K562 (cell line): Measurements from ENCODE around the gene BCAM. TPM values are rescaled to one million over a fixed set of nuclear protein-coding genes. Genes with fewer than 3 reads are reported as not detected.

Source experiments
- ATAC-seq: fragments of 200-7000 bp; cut with Tn5 transposase; 3 replicates; pipeline ENCODE4 v1.9.1; 2020; ENCODE audit warnings: moderate library complexity
- BruUV-seq: library from RNA; stranded (reverse); fragments of 400-500 nt; replicated peaks from 2 replicates; lab custom pipeline; 2021; lab: Mats Ljungman, UMichigan
- CTCF ChIA-PET: fragments of 300-600 bp; formaldehyde crosslinking; extraction: SDS; loops from one replicate; lab custom pipeline; 2021; ENCODE audit warnings: low intra/inter-chr PET ratio; lab: Yijun Ruan, JAX
- POLR2A ChIA-PET: fragments of 300-600, 350-650 bp; sonication (Branson Sonifier 250); formaldehyde crosslinking; extraction: SDS; loops from one replicate; lab custom pipeline; 2021; ENCODE audit warnings: antibody characterized with exemption, inconsistent platforms; lab: Yijun Ruan, JAX
- DNase-seq, 4 experiments: peaks; one replicate each; pipeline versions ENCODE4 v3.0.0 to v3.0.0-alpha.2; 2011 to 2018; ENCODE audit warnings: low spot score in 3 of 4, mixed read lengths in 3 of 4; ENCODE audit errors: extremely low read depth in 1 of 4
- FAIRE-seq: peaks from 2 replicates; lab custom pipeline; 2011; peaks lifted over from hg19 to GRCh38; lab: Jason Lieb, UNC
- H2AFZ ChIP-seq: 2 replicates; pipeline ENCODE4 v1.6.0; 2011; ENCODE audit warnings: low read depth, low read length, control low read depth, inconsistent platforms
- H3K27ac ChIP-seq: fragments of 200-600 bp; 3 replicates; pipeline ENCODE4 v1.8.0; 2011; ENCODE audit warnings: low read depth, mild to moderate bottlenecking, control low read depth, inconsistent platforms, low read length, moderate library complexity, mixed read lengths; ENCODE audit errors: extremely low read depth
- H3K27me3 ChIP-seq, 2 experiments: fragments of 300-600 bp in 1 of 2; 2 replicates in 1 of 2; 3 replicates in 1 of 2; pipeline versions ENCODE4 v1.6.0 to v1.8.0; 2011; ENCODE audit warnings: inconsistent platforms in 2 of 2, low read length in 2 of 2, mild to moderate bottlenecking in 1 of 2, mixed read lengths in 1 of 2, moderate library complexity in 1 of 2; ENCODE audit not compliant: control insufficient read depth in 2 of 2, insufficient read depth in 2 of 2
- H3K36me3 ChIP-seq: fragments of 300-600 bp; 3 replicates; pipeline ENCODE4 v1.8.0; 2011; ENCODE audit warnings: mild to moderate bottlenecking, low read length, inconsistent platforms; ENCODE audit not compliant: control insufficient read depth, insufficient read depth
- H3K4me1 ChIP-seq, 2 experiments: fragments of 200-600 bp in 1 of 2; replicated peaks in 1 of 2; 2 replicates in 1 of 2; 3 replicates in 1 of 2; pipeline versions ENCODE4 v1.5.1 to v1.8.0; 2011; ENCODE audit warnings: inconsistent platforms in 2 of 2, low read length in 2 of 2, mild to moderate bottlenecking in 1 of 2, mixed read lengths in 1 of 2, moderate library complexity in 1 of 2; ENCODE audit not compliant: control insufficient read depth in 2 of 2, insufficient read depth in 2 of 2
- H3K4me2 ChIP-seq: 2 replicates; pipeline ENCODE4 v1.6.1; 2011; ENCODE audit warnings: low read length, control low read depth, inconsistent platforms, mixed read lengths; ENCODE audit not compliant: insufficient read depth
- H3K4me3 ChIP-seq: fragments of 200-600 bp; sonication (generic), shearing (Covaris generic); 2 replicates; pipeline ENCODE4 v1.5.1; 2016; ENCODE audit warnings: control low read depth, inconsistent platforms
- H3K79me2 ChIP-seq: fragments of 200-600 bp; 3 replicates; pipeline ENCODE4 v1.8.0; 2011; ENCODE audit warnings: low read length, inconsistent platforms; ENCODE audit not compliant: control insufficient read depth, insufficient read depth
- H3K9ac ChIP-seq, 2 experiments: 2 replicates each; pipeline versions ENCODE4 v1.6.0 to v1.6.1; 2011; ENCODE audit warnings: low read depth in 2 of 2, low read length in 2 of 2, control low read depth in 1 of 2, inconsistent platforms in 1 of 2, mild to moderate bottlenecking in 1 of 2, mixed read lengths in 1 of 2; ENCODE audit not compliant: insufficient read depth in 1 of 2
- H3K9me1 ChIP-seq: one replicate; pipeline ENCODE4 v1.6.0; 2011; ENCODE audit warnings: inconsistent platforms, mild to moderate bottlenecking, low read length, moderate library complexity; ENCODE audit not compliant: control insufficient read depth, insufficient read depth
- H3K9me3 ChIP-seq: replicated peaks from 2 replicates; pipeline ENCODE4 v1.5.1; 2011; ENCODE audit warnings: low read depth, low read length, inconsistent platforms; ENCODE audit not compliant: control insufficient read depth, insufficient read depth
- H4K20me1 ChIP-seq: replicated peaks from 2 replicates; pipeline ENCODE4 v1.6.1; 2011; ENCODE audit warnings: low read length, inconsistent platforms, mixed read lengths; ENCODE audit not compliant: control insufficient read depth, insufficient read depth
- FOXK1 ChIP-seq: sonication (generic); formaldehyde crosslinking; IDR thresholded peaks from 2 replicates; pipeline ENCODE4 v1.8.0; 2022; ENCODE audit warnings: missing genetic modification reagents, mild to moderate bottlenecking, borderline replicate concordance
- HDAC1 ChIP-seq, 2 experiments: fragments of 450-650 bp; IDR thresholded peaks; 2 replicates each; pipeline ENCODE4 v1.6.1; 2016 to 2017; ENCODE audit warnings: inconsistent platforms in 1 of 2, mild to moderate bottlenecking in 1 of 2, moderate library complexity in 1 of 2
- HLTF ChIP-seq: fragments of 450-650 bp; IDR thresholded peaks from 2 replicates; pipeline ENCODE4 v1.6.1; 2016
- RBM25 ChIP-seq: fragments of 200-400 bp; formaldehyde crosslinking; IDR thresholded peaks from 2 replicates; pipeline ENCODE4 v1.6.1; 2018; ENCODE audit warnings: low read length, low read depth, moderate library complexity; ENCODE audit not compliant: severe bottlenecking
- SMAD2 ChIP-seq: fragments of 150-350 bp; IDR thresholded peaks from 2 replicates; pipeline ENCODE4 v1.6.1; 2014; ENCODE audit warnings: low read depth, mild to moderate bottlenecking, low read length
- SMARCA5 ChIP-seq: fragments of 450-650 bp; IDR thresholded peaks from 2 replicates; pipeline ENCODE4 v1.6.1; 2016
- SP2 ChIP-seq: IDR thresholded peaks from 2 replicates; pipeline ENCODE4 v1.6.1; 2011; ENCODE audit warnings: mild to moderate bottlenecking, low read depth, low read length, moderate library complexity; ENCODE audit not compliant: poor library complexity, severe bottlenecking; ENCODE audit errors: extremely low read depth
- TFE3 ChIP-seq: fragments of 450-650 bp; formaldehyde crosslinking; IDR thresholded peaks from 2 replicates; pipeline ENCODE4 v1.4.0; 2020; ENCODE audit warnings: mild to moderate bottlenecking, mixed read lengths
- YY1 ChIP-seq, 3 experiments: IDR thresholded peaks; 2 replicates each; pipeline ENCODE4 v1.6.1; 2011; ENCODE audit warnings: low read length in 2 of 3, mild to moderate bottlenecking in 2 of 3, moderate library complexity in 2 of 3, borderline replicate concordance in 1 of 3, control low read depth in 1 of 3, low read depth in 1 of 3; ENCODE audit not compliant: insufficient read depth in 3 of 3, insufficient replicate concordance in 2 of 3, control insufficient read depth in 1 of 3, insufficient read length in 1 of 3; ENCODE audit errors: extremely low read depth in 1 of 3
- ZNF140 ChIP-seq: fragments of 250-450 bp; sonication (Bioruptor Pico); IDR thresholded peaks from 2 replicates; pipeline ENCODE4 v1.8.0; 2021; ENCODE audit warnings: moderate library complexity, mild to moderate bottlenecking, inconsistent platforms
- ZNF398 ChIP-seq: fragments of 250-450 bp; sonication (Bioruptor Pico); IDR thresholded peaks from 2 replicates; pipeline ENCODE4 v1.8.0; 2021; ENCODE audit warnings: moderate library complexity, mild to moderate bottlenecking, inconsistent platforms
- WGBS: fragments of 100-300 bp; shearing (Covaris generic); methylation state at CpG from one replicate; pipeline ENCODE4 v1.1.6; 2016; ENCODE audit warnings: low coverage, mixed read lengths; ENCODE audit not compliant: insufficient coverage; ENCODE audit errors: missing lambda C conversion rate; 5-methylcytosine and 5-hydroxymethylcytosine counted together
- in situ Hi-C: fragments of 300-500 bp; cut with MboI; formaldehyde crosslinking; loops from 4 replicates; pipeline ENCODE4 v1.15.0; 2018; ENCODE audit warnings: inconsistent platforms, mixed read lengths
- intact Hi-C: fragments of 100-400 bp; cut with micrococcal nuclease; formaldehyde crosslinking; loops from 2 replicates; pipeline ENCODE4 v1.14.2; 2022
- polyA plus RNA-seq, 8 experiments: library from polyadenylated mRNA; depleted of rRNA in 4 of 8; stranded (reverse) in 5 of 8; unstranded in 3 of 8; fragments of >200 nt; fragmentation: Nextera tagmentation in 2 of 8; fragmentation: Illumina TruSeq in 1 of 8; extraction: Ambion mirVana in 2 of 8; extraction: Trizol in 1 of 8; gene quantifications; 2 replicates each; pipeline versions ENCODE4 v1.2.1 to v1.2.3, GENCODE V29; 2011 to 2014; ENCODE audit warnings: inconsistent platforms in 1 of 8, missing spikeins in 1 of 8
- total RNA-seq, 7 experiments: library from RNA; depleted of rRNA in 6 of 7; stranded (reverse); fragments of >200 nt in 6 of 7; fragmentation: Illumina TruSeq in 2 of 7; extraction: Trizol in 2 of 7; gene quantifications; 2 replicates each; pipeline versions ENCODE4 v1.2.1 to v1.2.3, GENCODE V29; 2011 to 2021; ENCODE audit warnings: low replicate concordance in 1 of 7
- TF ChIP-seq, protein P1 (sequence below): fragments of 250-450 bp; sonication (Bioruptor Pico); IDR thresholded peaks from 2 replicates; pipeline ENCODE4 v1.4.0; 2020; ENCODE audit warnings: mild to moderate bottlenecking, moderate library complexity, borderline replicate concordance

Gene BCAM
- total and polyA plus RNA-seq, 9 of the 15 experiments (the other 6 are each of a cell fraction or from before 2014, with no cell fraction given), result 0.07 to 1.3 (median 0.33) TPM; not detected in 2

DNA sequence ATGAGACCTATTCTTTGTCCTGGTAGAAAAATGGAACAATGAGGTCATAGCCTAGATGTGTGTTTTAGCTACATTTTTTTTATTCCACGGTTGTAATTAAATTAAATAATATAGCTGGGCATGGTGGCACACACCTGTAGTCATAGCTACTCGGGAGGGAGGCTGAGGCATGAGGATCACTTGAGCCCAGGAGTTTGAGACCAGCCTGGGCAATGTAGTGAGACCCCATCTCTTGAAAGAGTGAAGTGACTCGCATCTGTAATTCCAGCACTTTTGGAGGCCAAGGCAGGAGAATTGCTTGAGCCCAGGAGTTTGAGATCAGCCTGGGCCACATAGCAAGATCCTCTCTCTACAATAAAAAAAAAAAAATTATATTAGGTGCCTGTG, 43.0 kb upstream of the BCAM start (continued):
- TF ChIP-seq ZNF140, result no peak
- TF ChIP-seq, protein P1, sequence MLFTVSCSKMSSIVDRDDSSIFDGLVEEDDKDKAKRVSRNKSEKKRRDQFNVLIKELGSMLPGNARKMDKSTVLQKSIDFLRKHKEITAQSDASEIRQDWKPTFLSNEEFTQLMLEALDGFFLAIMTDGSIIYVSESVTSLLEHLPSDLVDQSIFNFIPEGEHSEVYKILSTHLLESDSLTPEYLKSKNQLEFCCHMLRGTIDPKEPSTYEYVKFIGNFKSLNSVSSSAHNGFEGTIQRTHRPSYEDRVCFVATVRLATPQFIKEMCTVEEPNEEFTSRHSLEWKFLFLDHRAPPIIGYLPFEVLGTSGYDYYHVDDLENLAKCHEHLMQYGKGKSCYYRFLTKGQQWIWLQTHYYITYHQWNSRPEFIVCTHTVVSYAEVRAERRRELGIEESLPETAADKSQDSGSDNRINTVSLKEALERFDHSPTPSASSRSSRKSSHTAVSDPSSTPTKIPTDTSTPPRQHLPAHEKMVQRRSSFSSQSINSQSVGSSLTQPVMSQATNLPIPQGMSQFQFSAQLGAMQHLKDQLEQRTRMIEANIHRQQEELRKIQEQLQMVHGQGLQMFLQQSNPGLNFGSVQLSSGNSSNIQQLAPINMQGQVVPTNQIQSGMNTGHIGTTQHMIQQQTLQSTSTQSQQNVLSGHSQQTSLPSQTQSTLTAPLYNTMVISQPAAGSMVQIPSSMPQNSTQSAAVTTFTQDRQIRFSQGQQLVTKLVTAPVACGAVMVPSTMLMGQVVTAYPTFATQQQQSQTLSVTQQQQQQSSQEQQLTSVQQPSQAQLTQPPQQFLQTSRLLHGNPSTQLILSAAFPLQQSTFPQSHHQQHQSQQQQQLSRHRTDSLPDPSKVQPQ (CRISPR knock-in tag), result no peak
- TF ChIP-seq FOXK1 (CRISPR knock-in tag), result no peak

- no peak for ATAC-seq
- TF ChIP-seq RBM25 (peak; percentile 96), SMARCA5 (peak; percentile 91), HDAC1 (IDR thresholded peaks at IDR 0.05) (0 out of 4 replicates have a peak, but pooled peaks of 1 of the 2 experiments have one; percentile 29), TFE3 (peak; percentile 79), ZNF398 (CRISPR knock-in tag) (no peak), YY1 (IDR thresholded peaks at IDR 0.05; ENCODE audit: borderline replicate concordance in 1 of 3, control insufficient read depth in 1 of 3, extremely low read depth in 1 of 3, insufficient read depth in 3 of 3, insufficient read length in 1 of 3, insufficient replicate concordance in 2 of 3, low read depth in 1 of 3, low read length in 2 of 3) (no peak), SP2 (no peak), HLTF (peak; percentile 94; the same call in 1 of the 2 replicates), SMAD2 (no peak)
These were observed 41.4 kb upstream of the BCAM start for GRCh38 chr19:44767295-44768180.

More at GRCh38 chr19:44767295-44768180, 41.4 kb upstream of the BCAM start:
- H3K79me2 ChIP-seq, result no peaks in the 10 kb centered on the region
- no TSS peak for BruUV-seq
- no peak for DNase-seq
- CTCF ChIA-PET, result no interaction called here
- in situ Hi-C loops (loop anchor here (5.0 kb wide), 1 partner anchor 45 kb away; no protein-coding TSS in a partner anchor), intact Hi-C loops (no loop called here)
- H3K27ac ChIP-seq, result no peak overlapping the region
- H3K9ac ChIP-seq, result no peak overlapping the region; a peak in 1 of 4 replicates
- H3K4me2 ChIP-seq, result no peak overlapping the region
- H3K4me3 ChIP-seq, result no peak overlapping the region
- POLR2A ChIA-PET, result interaction anchor here (0.6 to 3.0 kb wide), 4 partner anchors 14 to 1025 kb away, joined by 3 to 16 read pairs (median 4); no protein-coding TSS in a partner anchor
- no peaks in the 10 kb centered on the region for H3K36me3 ChIP-seq
- no peaks in the 10 kb centered on the region for H3K27me3 ChIP-seq
- no peaks in the 10 kb centered on the region for H4K20me1 ChIP-seq
- peak; percentile 37 for FAIRE-seq
- WGBS, result 51% methylated on average over 11 of the region's 11 CpGs
- H3K9me3 ChIP-seq, result no peaks in the 10 kb centered on the region
- no peaks in the 10 kb centered on the region for H3K9me1 ChIP-seq
- no peak overlapping the region for H2AFZ ChIP-seq
- H3K4me1 ChIP-seq, result peaks cover 4 to 17% of the 10 kb centered on the region in 2 experiments; a peak in 3 of 5 replicates
